NCI-H748 (cell line): Measurements from ENCODE around the gene RASSF5.
A peak's percentile ranks its signal among the peaks of the same experiment; 100 is the strongest.
"Not testable (repeated sequence)": the region's sequence is repeated elsewhere in the genome, so short reads cannot be mapped to it uniquely, and the experiment has no call there.

Experiments
- DNase-seq: peaks from one replicate; lab custom pipeline; 2025; ENCODE audit not compliant: unreplicated experiment; lab: John Stamatoyannopoulos, UW

RASSF5 gene

GRCh38 chr1:206626396-206626795 lies 119.1 kb downstream of the RASSF5 start:
- DNase-seq, result not testable (repeated sequence)

GRCh38 chr1:206628916-206629315 lies 121.6 kb downstream of the RASSF5 start:
- no peak for DNase-seq

- peak; percentile 90 for DNase-seq
Measured at GRCh38 chr1:206631085-206631509, 123.8 kb downstream of the RASSF5 start.

GRCh38 chr1:206633708-206634121 lies 126.4 kb downstream of the RASSF5 start:
- DNase-seq, result peak; percentile 2

GRCh38 chr1:206634365-206635079 lies 127.2 kb downstream of the RASSF5 start:
- peak; percentile 86 for DNase-seq

GRCh38 chr1:206635080-206635977 lies 128.0 kb downstream of the RASSF5 start, which contains the start of gene DYRK3:
TSS of gene DYRK3 (plus strand) at chr1:206635536. CDS start at chr1:206635704, 168 bp downstream.
- DNase-seq, result peak; percentile 95

- DNase-seq, result peak; percentile 45
Measured at GRCh38 chr1:206635978-206636345, 128.6 kb downstream of the RASSF5 start.

- no peak for DNase-seq
Measured at GRCh38 chr1:206636671-206637070, 129.3 kb downstream of the RASSF5 start.

- no peak for DNase-seq
Measured at GRCh38 chr1:206637605-206638004, 130.3 kb downstream of the RASSF5 start.
